Common myeloid progenitor, CD34-positive (primary cell): Measurements from ENCODE around the gene GGPS1.
A peak's percentile ranks its signal among the peaks of the same experiment; 100 is the strongest.
"Not testable (repeated sequence)": the region's sequence is repeated elsewhere in the genome, so short reads cannot be mapped to it uniquely, and the experiment has no call there.

Experiments used
- CTCF ChIA-PET: fragments of 350-600 bp; sonication (Branson Sonifier 250); formaldehyde crosslinking; loops from one replicate; lab custom pipeline; 2021; ENCODE audit warnings: antibody characterized with exemption; lab: Charles Lee
- POLR2A ChIA-PET: fragments of 350-600 bp; sonication (Branson Sonifier 250); formaldehyde crosslinking; loops from one replicate; lab custom pipeline; 2021; ENCODE audit warnings: antibody characterized with exemption; lab: Charles Lee
- DNase-seq, 3 donors: peaks; one replicate each; pipeline versions ENCODE4 v3.0.0 to v3.0.0-alpha.2; 2013
- H3K27ac ChIP-seq, 2 experiments: 1 replicate in 1 of 2; 2 replicates in 1 of 2; pipeline ENCODE4 v1.7.0; 2013; ENCODE audit warnings: inconsistent platforms in 2 of 2, low read length in 2 of 2, mild to moderate bottlenecking in 2 of 2, low read depth in 1 of 2, moderate library complexity in 1 of 2; ENCODE audit not compliant: severe bottlenecking in 2 of 2, insufficient read depth in 1 of 2, poor library complexity in 1 of 2
- H3K27me3 ChIP-seq, 5 experiments: replicated peaks in 2 of 5; 1 replicate in 3 of 5; 2 replicates in 2 of 5; pipeline versions ENCODE4 v1.6.1 to v1.7.0; 2013; ENCODE audit warnings: low read length in 4 of 5, mild to moderate bottlenecking in 2 of 5, moderate library complexity in 2 of 5, inconsistent platforms in 1 of 5; ENCODE audit not compliant: insufficient read depth in 5 of 5, control insufficient read depth in 4 of 5
- H3K36me3 ChIP-seq, 4 experiments: 1 replicate in 2 of 4; 2 replicates in 2 of 4; pipeline versions ENCODE4 v1.6.1 to v1.7.0; 2013; ENCODE audit warnings: low read length in 3 of 4, control low read depth in 1 of 4, mild to moderate bottlenecking in 1 of 4; ENCODE audit not compliant: control insufficient read depth in 4 of 4, insufficient read depth in 4 of 4
- H3K4me1 ChIP-seq, 4 experiments: 1 replicate in 3 of 4; 2 replicates in 1 of 4; pipeline versions ENCODE4 v1.6.1 to v1.7.1; 2013; ENCODE audit warnings: low read length in 3 of 4, mild to moderate bottlenecking in 3 of 4, control low read depth in 1 of 4, inconsistent platforms in 1 of 4, moderate library complexity in 1 of 4; ENCODE audit not compliant: control insufficient read depth in 4 of 4, insufficient read depth in 4 of 4; ENCODE audit errors: control extremely low read depth in 1 of 4
- H3K4me3 ChIP-seq, 7 experiments: 1 replicate in 4 of 7; 2 replicates in 3 of 7; pipeline versions ENCODE4 v1.5.1 to v1.7.0; 2013; ENCODE audit warnings: mild to moderate bottlenecking in 7 of 7, low read length in 6 of 7, moderate library complexity in 6 of 7, inconsistent platforms in 2 of 7, low read depth in 2 of 7, control low read depth in 1 of 7; ENCODE audit not compliant: insufficient read depth in 4 of 7, control insufficient read depth in 1 of 7; ENCODE audit errors: extremely low read depth in 1 of 7
- H3K9me3 ChIP-seq, 5 experiments: 1 replicate in 4 of 5; 2 replicates in 1 of 5; pipeline versions ENCODE4 v1.6.1 to v1.7.1; 2013; ENCODE audit warnings: low read length in 4 of 5, mild to moderate bottlenecking in 2 of 5, inconsistent platforms in 1 of 5, low read depth in 1 of 5, moderate library complexity in 1 of 5; ENCODE audit not compliant: control insufficient read depth in 4 of 5, insufficient read depth in 2 of 5; ENCODE audit errors: control extremely low read depth in 1 of 5
- WGBS: methylation state at CpG from one replicate; pipeline ENCODE4 v1.1.5; 2013; ENCODE audit not compliant: insufficient coverage; 5-methylcytosine and 5-hydroxymethylcytosine counted together

The GGPS1 gene

DNA sequence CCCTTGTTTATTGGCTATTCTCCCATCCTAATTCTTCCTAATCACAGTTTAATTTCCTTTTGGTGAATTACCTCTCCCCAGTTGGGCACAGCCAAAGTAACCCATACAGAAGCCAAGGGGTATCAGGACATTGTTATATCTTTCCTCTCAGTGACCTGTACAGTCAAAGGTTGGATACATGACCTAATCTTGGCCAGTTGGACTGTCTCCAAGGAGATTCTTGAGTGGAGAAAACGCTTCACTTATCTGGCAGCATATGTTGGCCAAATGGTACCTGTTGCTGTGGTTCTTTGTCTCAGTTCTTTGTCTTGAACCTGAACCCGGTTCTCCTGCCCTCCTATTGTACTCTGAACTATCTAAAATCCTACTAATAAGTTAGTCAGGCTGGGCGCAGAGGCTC, 23.5 kb downstream of the GGPS1 start:
- WGBS, result 100% methylated on average over 2 of the region's 3 CpGs
- Histone ChIP-seq H3K27me3 (no peaks in the 10 kb centered on the region), H3K4me3 (no peak overlapping the region), H3K36me3 (no peaks in the 10 kb centered on the region), H3K4me1 (no peaks in the 10 kb centered on the region), H3K27ac (no peak overlapping the region), H3K9me3 (no peaks in the 10 kb centered on the region)
- DNase-seq, result no peak
- POLR2A ChIA-PET, result no interaction called here
- CTCF ChIA-PET, result no interaction called here

DNA sequence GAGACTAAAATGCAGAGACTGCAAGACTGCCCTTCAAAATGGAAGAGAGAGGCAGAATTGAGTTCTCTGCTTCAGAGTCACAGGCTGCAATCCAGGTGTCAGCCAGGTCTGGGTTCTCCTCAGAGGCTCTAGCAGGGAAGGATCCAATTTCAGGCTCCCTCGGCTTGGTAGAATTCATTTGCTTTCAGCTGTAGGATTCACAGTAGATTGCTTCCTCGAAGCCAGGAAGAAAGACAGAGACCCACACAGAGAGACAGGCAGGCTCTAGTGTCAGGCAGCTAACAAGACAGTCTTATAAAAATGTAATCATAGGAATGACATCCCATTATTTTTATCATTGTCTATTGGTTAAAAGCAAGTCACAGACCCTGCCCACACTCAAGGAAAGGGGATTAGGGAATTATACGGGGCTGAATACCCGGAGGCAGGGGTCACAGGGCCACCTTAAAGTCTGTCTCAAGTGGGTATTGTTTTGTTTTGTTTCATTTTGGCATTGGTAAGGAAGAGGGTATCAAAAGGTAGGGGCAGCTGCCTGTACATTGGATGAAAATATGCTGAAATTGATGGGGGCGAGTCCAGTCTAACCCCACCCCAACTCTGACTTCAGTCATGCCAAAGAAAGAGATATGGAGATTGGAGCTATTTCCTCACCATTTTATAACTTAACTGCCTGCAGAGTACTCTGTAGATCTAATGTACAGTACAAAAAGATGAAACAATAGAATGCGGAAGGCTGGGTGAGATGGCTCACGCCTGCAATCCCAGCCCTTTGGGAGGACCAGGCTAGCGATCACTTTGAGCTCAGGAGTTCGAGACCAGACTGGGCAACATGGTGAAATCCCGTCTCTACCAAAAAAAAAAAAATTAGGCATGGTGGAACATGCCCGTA, 29.4 kb downstream of the GGPS1 start:
- ChIA-PET POLR2A (interaction anchor here (0.6 kb wide), 1 partner anchor 9 kb away, joined by 6 read pairs; the partner anchor contains the start of gene TBCE), CTCF (interaction anchor here (0.9 to 1.6 kb wide), 3 partner anchors 14 to 25 kb away, joined by 3 to 5 read pairs (median 3); no protein-coding TSS in a partner anchor)
- no peaks in the 10 kb centered on the region for H3K9me3 ChIP-seq
- H3K4me1 ChIP-seq, result no peaks in the 10 kb centered on the region
- DNase-seq, result no peak
- H3K36me3 ChIP-seq, result no peaks in the 10 kb centered on the region
- H3K27ac ChIP-seq, result no peak overlapping the region
- no peak overlapping the region for H3K4me3 ChIP-seq
- WGBS, result 90% methylated on average over 8 of the region's 11 CpGs
- no peaks in the 10 kb centered on the region for H3K27me3 ChIP-seq

DNA sequence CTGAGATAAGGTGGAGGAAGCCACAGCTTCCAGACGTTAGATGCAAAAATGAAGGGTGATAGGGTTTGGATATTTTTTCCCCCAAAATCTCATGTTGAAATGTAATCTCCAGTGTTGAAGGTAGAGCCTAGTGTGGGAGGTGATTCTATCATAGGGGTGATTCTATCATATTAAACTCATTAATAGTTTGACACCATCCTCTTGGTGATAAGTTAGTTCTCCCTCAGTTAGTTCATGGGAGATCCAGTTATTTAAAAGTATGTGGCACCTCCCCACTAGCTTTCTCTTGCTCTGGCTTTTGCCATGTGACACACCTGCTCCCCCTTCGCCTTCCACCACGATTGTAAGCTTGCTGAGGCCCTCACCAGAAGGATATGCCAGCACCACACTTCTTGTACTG, 30.5 kb downstream of the GGPS1 start:
- CTCF ChIA-PET, result interaction anchor here (1.2 to 1.6 kb wide), 2 partner anchors 13 to 21 kb away, joined by 3 to 5 read pairs; no protein-coding TSS in a partner anchor
- no peak overlapping the region for H3K27ac ChIP-seq
- POLR2A ChIA-PET, result no interaction called here
- no peaks in the 10 kb centered on the region for H3K9me3 ChIP-seq
- DNase-seq, result no peak
- no peaks in the 10 kb centered on the region for H3K27me3 ChIP-seq
- no peaks in the 10 kb centered on the region for H3K36me3 ChIP-seq
- WGBS, result 100% methylated on average over 2 of the region's 3 CpGs
- H3K4me1 ChIP-seq, result no peaks in the 10 kb centered on the region
- H3K4me3 ChIP-seq, result no peak overlapping the region

DNA sequence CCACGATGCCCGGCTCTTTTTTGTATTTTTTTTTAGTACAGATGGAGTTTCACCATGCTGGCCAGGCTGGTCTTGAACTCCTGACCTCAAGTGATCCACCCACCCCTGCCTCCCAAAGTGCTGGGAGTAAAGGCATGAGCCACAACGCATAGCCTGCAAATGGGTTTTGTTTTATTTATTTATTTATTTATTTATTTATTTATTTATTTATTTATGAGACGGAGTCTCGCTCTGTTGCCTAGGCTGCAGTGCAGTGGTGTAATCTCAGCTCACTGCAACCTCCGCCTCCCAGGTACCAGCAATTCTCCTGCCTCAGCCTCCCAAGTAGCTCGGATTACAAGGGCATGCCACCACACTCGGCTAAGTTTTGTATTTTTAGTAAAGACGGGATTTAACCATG, 35.8 kb downstream of the GGPS1 start:
- H3K9me3 ChIP-seq, H3K36me3 ChIP-seq, H3K27ac ChIP-seq, POLR2A ChIA-PET, DNase-seq, H3K27me3 ChIP-seq, CTCF ChIA-PET, H3K4me3 ChIP-seq: not testable (repeated sequence)
- 100% methylated on average over 4 of the region's 9 CpGs for whole genome bisulfite sequencing
- peaks cover 4 to 11% (median 8%) of the 10 kb centered on the region in 4 experiments for H3K4me1 ChIP-seq

DNA sequence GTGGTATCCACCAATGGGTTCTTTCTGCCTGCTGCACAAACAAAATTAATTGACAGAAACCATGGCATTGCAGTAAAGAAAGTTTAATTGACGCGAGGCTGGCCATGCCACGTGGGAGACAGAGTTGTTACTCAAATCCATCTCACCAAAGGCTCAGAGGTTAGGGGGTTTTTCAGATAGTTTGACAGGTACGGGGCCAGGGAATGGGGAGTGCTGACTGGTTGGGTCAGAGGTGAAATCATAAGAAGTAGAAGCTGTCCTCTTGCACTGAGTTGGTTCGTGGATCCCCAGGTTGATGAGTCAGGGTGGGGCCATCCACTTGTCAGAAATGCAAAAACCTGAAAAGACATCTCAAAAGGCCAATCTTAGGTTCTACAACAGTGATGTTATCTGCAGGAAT, 37.9 kb downstream of the GGPS1 start:
- no peak for DNase-seq
- peak overlapping the region in 1 of 2 experiments; percentile 85 for H3K27ac ChIP-seq
- 100% methylated on average over 1 of the region's 5 CpGs for WGBS
- peaks cover 4 to 11% (median 8%) of the 10 kb centered on the region in 4 experiments for H3K4me1 ChIP-seq
- H3K9me3 ChIP-seq, result no peaks in the 10 kb centered on the region
- POLR2A ChIA-PET, result no interaction called here
- CTCF ChIA-PET, result no interaction called here
- peaks cover 0 to 3% (median 0%) of the 10 kb centered on the region in 4 experiments for H3K36me3 ChIP-seq
- no peaks in the 10 kb centered on the region for H3K27me3 ChIP-seq
- H3K4me3 ChIP-seq, result peak overlapping the region in 1 of 7 experiments; percentile 99

DNA sequence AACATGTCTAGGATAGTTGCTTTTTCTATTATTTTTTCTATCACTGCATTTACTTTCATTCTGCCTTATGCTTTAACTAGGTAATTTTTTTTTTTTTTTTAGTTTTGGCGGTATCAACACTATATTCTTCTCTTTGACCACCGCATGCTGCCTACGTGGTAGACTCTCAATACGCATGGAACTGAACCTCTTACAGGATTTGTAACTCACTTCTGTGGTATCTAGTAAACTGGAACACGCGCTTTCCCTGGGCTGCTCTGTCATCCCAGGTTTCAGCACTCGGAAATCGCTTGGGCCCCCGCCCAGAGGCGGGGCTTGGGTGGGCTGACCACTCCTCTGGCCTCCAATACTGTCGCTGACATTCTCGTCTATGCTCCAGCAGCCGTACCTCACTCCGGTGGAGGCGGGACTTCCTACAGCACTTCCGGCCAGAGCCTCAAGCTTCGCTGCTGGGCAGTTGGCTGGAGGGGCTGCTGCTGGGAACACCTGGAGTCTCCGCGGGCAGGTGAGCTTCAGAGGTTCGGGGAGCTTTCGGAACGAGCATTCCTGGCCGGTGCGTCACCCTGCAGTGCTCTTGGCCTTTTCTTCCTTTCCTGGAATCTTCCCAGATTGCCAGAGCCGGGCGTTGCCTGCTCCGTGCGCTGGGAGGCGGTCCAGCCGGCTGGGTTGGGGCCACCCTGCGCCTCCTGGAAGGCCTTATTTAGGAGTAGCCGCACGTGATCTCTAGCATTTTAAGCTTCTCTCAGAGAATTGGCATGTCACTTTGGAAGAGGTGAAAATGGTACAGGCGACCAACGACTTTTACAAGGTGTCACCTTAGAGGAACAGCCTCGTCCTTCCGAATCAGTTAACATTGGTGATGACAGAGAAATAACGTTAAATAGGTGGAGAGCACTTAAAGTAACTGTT, 38.9 kb downstream of the GGPS1 start, which contains the start of gene TBCE:
Gene TBCE (plus strand): TSS at position 428 of the 909 bp plus-strand sequence. CDS start 12,623 bp downstream, outside the sequence.
- ChIA-PET CTCF (interaction anchor here (1.0 to 1.7 kb wide), 5 partner anchors 9 to 49 kb away, joined by 3 to 4 read pairs (median 3); partner anchors contain the start of gene GGPS1), POLR2A (interaction anchor here (0.5 to 0.6 kb wide), 6 partner anchors 9 to 756 kb away, joined by 4 to 6 read pairs (median 4); no protein-coding TSS in a partner anchor)
- peaks cover 4 to 11% (median 8%) of the 10 kb centered on the region in 4 experiments for H3K4me1 ChIP-seq
- H3K27ac ChIP-seq, result peak within 1 kb of the TSS; percentile 46 to 85
- H3K9me3 ChIP-seq, result no peaks in the 10 kb centered on the region
- peaks cover 0 to 6% (median 0%) of the 10 kb centered on the region in 4 experiments for H3K36me3 ChIP-seq
- peak within 1 kb of the TSS; percentile 78 to 99 (median 96) for H3K4me3 ChIP-seq
- WGBS, result 0% methylated on average over 30 of the region's 38 CpGs
- DNase-seq, result peak; percentile 90 to 95 (median 95)
- H3K27me3 ChIP-seq, result no peaks in the 10 kb centered on the region
